SJCRH30 (cell line): ENCODE results near the gene OR7A5. TPM values are rescaled to one million over a fixed set of nuclear protein-coding genes. Genes with fewer than 3 reads are reported as not detected.

Experiments
- DNase-seq, 2 experiments: peaks; one replicate each; pipeline ENCODE4 v3.0.0-alpha.2; 2015 to 2020
- H3K27ac ChIP-seq: fragments of 250-450 bp; sonication (Bioruptor Pico); 2 replicates; pipeline ENCODE4 v1.5.1; 2020; ENCODE audit warnings: mild to moderate bottlenecking, moderate library complexity
- H3K27me3 ChIP-seq: fragments of 250-450 bp; sonication (Bioruptor Pico); 2 replicates; pipeline ENCODE4 v1.5.1; 2020; ENCODE audit warnings: mild to moderate bottlenecking, moderate library complexity
- H3K36me3 ChIP-seq: fragments of 250-450 bp; sonication (Bioruptor Pico); 2 replicates; pipeline ENCODE4 v1.5.1; 2020; ENCODE audit warnings: mild to moderate bottlenecking, moderate library complexity
- H3K4me1 ChIP-seq: fragments of 250-450 bp; sonication (Bioruptor Pico); 2 replicates; pipeline ENCODE4 v1.5.1; 2020; ENCODE audit warnings: mild to moderate bottlenecking, moderate library complexity
- H3K4me3 ChIP-seq: fragments of 250-450 bp; sonication (Bioruptor Pico); 2 replicates; pipeline ENCODE4 v1.5.1; 2020; ENCODE audit warnings: mild to moderate bottlenecking, moderate library complexity
- H3K9me3 ChIP-seq: fragments of 250-450 bp; sonication (Bioruptor Pico); replicated peaks from 2 replicates; pipeline ENCODE4 v1.5.1; 2020; ENCODE audit warnings: mild to moderate bottlenecking, moderate library complexity
- total RNA-seq: library from RNA; depleted of rRNA; stranded (reverse); fragments of >200 nt; shearing (Covaris generic); gene quantifications from 2 replicates; pipeline ENCODE4 v1.2.3, GENCODE V29; 2014; rRNA removed

Gene OR7A5
- total RNA-seq: not detected in 2 replicates

DNA sequence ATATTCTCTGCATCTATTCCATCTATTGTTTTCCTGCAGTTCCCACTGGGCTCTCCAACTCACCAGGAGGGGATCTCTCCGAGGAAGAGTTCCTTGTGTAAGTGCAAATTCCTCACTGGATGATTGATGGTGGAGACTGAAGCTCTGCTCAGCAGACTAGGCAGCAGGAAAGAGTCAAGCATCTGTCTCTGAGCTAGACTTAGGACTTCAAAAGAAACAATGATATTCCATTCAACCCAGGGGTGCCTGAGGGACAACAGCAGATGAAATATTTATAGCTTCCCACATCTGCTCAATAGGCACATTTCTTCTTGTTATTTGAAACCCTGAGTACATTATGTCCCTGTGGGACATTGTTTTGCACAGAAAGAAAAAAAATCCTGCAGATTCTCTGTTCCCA, at the start of gene OR7A5, which contains the start of gene OR7C1:
Gene OR7A5, minus strand, starts transcription at position 175 of the 400 bp plus-strand sequence. CDS start 6,944 bp downstream, outside the sequence.
Gene OR7C1, minus strand, starts transcription at position 175 of the 400 bp plus-strand sequence. CDS start 35,049 bp downstream, outside the sequence.
- Histone ChIP-seq H3K9me3 (no peaks in the 10 kb centered on the region), H3K27ac (no peak within 1 kb of the TSS)
- peak; percentile 44 to 82 for DNase-seq

DNA sequence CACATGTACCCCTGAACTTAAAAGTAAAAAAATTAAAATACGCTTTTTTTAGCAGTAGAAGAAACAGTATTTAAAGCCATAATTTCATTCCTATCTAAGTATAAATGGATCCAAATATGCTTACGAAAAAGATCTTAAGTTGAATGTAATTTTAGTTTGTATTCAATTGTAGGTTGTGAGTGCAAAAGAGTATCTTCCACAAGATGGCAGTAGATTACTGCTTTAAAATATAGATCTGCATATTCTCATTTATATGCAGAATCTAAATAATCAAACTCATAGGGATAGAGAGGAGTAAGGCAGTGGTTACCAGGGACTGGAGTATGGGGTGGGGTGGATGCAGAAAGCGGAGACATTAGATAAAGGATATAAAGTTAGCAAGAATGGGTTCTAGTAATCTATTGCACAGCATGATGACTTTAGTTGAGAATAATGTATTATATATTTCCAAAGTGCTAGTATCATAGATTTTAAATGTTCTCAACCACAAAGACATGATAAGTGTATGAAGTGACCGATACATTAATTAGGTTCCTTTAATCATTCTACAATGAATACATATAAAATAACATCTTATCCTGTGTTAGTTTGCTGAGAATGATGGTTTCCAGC, 36.7 kb upstream of the OR7A5 start:
- DNase-seq: peak in 1 of 2 experiments; percentile 31
- H3K27ac ChIP-seq: no peak overlapping the region
- no peaks in the 10 kb centered on the region; the same call in 1 of the 2 replicates for H3K9me3 ChIP-seq
- no peaks in the 10 kb centered on the region for H3K27me3 ChIP-seq
- no peaks in the 10 kb centered on the region for H3K36me3 ChIP-seq
- H3K4me1 ChIP-seq: no peaks in the 10 kb centered on the region
- no peak overlapping the region for H3K4me3 ChIP-seq

More for the DNA sequence above, at the start of gene OR7A5, which contains the start of gene OR7C1:
- H3K27me3 ChIP-seq: no peaks in the 10 kb centered on the region; the same call in 1 of the 2 replicates
- H3K36me3 ChIP-seq: no peaks in the 10 kb centered on the region
- H3K4me3 ChIP-seq: no peak within 1 kb of the TSS
- peaks cover 10% of the 10 kb centered on the region for H3K4me1 ChIP-seq

DNA sequence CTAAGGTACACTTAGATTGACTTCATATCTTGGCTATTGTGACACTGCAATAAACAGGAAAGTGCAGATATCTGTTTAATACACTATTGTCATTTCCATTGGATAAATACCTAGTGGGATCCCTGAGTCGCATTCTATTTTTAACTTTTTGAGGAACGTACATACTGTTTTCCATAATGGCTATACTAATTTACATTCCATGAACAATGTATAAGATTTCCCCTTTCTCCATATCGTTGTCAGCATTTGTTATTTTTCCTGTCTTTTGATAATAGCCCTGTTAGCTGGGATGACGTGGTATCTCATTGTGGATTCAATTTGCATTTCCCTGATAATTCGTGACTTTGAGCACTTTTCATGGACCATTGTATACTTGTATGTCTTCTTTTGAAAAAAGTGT, 33.5 kb upstream of the OR7A5 start:
- Histone ChIP-seq H3K9me3 (no peaks in the 10 kb centered on the region; the same call in 1 of the 2 replicates), H3K27ac (no peak overlapping the region), H3K4me1 (no peaks in the 10 kb centered on the region), H3K36me3 (no peaks in the 10 kb centered on the region), H3K4me3 (no peak overlapping the region), H3K27me3 (no peaks in the 10 kb centered on the region)
- no peak for DNase-seq

DNA sequence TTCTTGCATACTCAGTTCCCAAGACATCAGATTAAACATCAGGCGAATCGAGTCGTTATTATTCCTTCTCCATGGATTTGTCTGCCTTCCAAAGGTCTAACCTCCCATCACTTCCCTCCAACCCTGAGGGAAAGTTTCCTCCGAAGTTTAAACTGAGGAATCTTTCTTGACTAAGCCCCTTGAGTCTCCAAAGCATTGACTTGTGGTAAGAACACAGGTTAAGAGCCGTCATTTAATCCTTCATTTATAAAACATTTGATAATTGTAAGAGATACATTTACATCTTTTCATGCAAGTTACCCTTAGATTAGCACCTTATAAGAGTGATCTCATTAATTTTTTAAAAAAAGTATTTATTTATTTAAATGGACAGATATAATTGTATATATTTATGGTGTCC, 13.8 kb upstream of the OR7A5 start, which contains the start of gene OR7A10:
Gene OR7A10, minus strand, starts transcription at position 101 of the 400 bp plus-strand sequence. CDS start 7,045 bp downstream, outside the sequence.
- H3K4me3 ChIP-seq: no peak within 1 kb of the TSS
- no peaks in the 10 kb centered on the region for H3K4me1 ChIP-seq
- H3K9me3 ChIP-seq: no peaks in the 10 kb centered on the region
- H3K27me3 ChIP-seq: no peaks in the 10 kb centered on the region; the same call in 1 of the 2 replicates
- DNase-seq: no peak
- no peaks in the 10 kb centered on the region for H3K36me3 ChIP-seq
- no peak within 1 kb of the TSS for H3K27ac ChIP-seq

GRCh38 chr19:14843578-14843977, 8.6 kb upstream of the OR7A5 start:
- H3K9me3 ChIP-seq: no peaks in the 10 kb centered on the region
- H3K4me1 ChIP-seq: no peaks in the 10 kb centered on the region
- DNase-seq: no peak
- no peak overlapping the region for H3K4me3 ChIP-seq
- no peaks in the 10 kb centered on the region for H3K36me3 ChIP-seq
- no peak overlapping the region for H3K27ac ChIP-seq
- H3K27me3 ChIP-seq: peaks cover 5% of the 10 kb centered on the region; the same call in 1 of the 2 replicates

- no peak overlapping the region for H3K27ac ChIP-seq
- peaks cover 5% of the 10 kb centered on the region; the same call in 1 of the 2 replicates for H3K27me3 ChIP-seq
- H3K4me1 ChIP-seq: no peaks in the 10 kb centered on the region
- H3K9me3 ChIP-seq: no peaks in the 10 kb centered on the region
- H3K4me3 ChIP-seq: no peak overlapping the region
- H3K36me3 ChIP-seq: no peaks in the 10 kb centered on the region
- no peak for DNase-seq
Observed at GRCh38 chr19:14843169-14843568, 8.2 kb upstream of the OR7A5 start.

DNA sequence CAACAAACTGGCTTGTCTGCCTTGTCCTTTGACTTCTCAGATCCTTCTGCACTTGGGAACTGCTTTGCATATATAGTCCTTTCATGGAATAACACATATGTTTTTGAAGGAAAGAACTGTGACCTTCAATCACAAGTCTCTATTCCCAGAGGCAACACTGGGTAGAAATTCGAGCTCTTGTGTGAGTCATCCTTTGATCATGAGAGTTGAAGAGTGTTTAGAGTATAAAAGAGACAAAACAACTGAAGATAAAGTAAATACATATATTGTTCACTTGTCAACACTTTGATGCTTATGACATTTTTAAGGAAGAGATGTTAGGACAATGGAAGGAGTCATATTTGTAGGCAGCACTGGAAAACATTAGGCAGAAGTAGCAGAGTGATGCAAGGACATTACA, 5.2 kb upstream of the OR7A5 start:
- H3K36me3 ChIP-seq: no peaks in the 10 kb centered on the region
- no peak overlapping the region for H3K4me3 ChIP-seq
- peaks cover 3% of the 10 kb centered on the region for H3K4me1 ChIP-seq
- no peak overlapping the region for H3K27ac ChIP-seq
- DNase-seq: no peak
- peaks cover 5% of the 10 kb centered on the region; the same call in 1 of the 2 replicates for H3K27me3 ChIP-seq
- H3K9me3 ChIP-seq: no peaks in the 10 kb centered on the region

- no peak for DNase-seq
- Histone ChIP-seq H3K27ac (no peak overlapping the region), H3K9me3 (no peaks in the 10 kb centered on the region), H3K4me3 (no peak overlapping the region), H3K4me1 (peaks cover 10% of the 10 kb centered on the region), H3K27me3 (no peaks in the 10 kb centered on the region; the same call in 1 of the 2 replicates), H3K36me3 (no peaks in the 10 kb centered on the region)
Observed at GRCh38 chr19:14837391-14837790, 2.4 kb upstream of the OR7A5 start.

GRCh38 chr19:14830702-14831101, 4.3 kb downstream of the OR7A5 start:
- DNase-seq: no peak
- 0 out of 2 replicates have a peak, but pooled peaks cover 5% of the 10 kb centered on the region for H3K9me3 ChIP-seq
- H3K36me3 ChIP-seq: no peaks in the 10 kb centered on the region
- no peak overlapping the region for H3K4me3 ChIP-seq
- peaks cover 10% of the 10 kb centered on the region for H3K4me1 ChIP-seq
- no peak overlapping the region for H3K27ac ChIP-seq
- no peaks in the 10 kb centered on the region; the same call in 1 of the 2 replicates for H3K27me3 ChIP-seq

DNA sequence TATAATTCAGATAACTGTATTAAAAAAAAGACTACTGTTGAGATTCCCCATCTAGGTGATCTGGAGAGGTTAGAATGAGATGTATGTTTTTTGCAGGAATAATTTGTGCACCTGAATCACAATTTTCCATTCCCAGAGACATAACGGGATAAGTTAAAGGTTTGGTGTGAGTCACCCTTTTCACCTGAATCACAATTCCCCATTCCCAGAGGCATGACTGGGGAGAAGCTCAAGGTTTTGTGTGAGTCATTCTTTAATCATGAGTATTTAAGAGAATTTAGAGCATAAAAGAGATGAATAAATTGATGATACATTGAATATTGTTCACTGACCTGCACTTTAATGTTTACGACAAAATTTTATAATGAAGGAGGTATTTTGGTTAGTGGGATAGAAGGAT, 9.0 kb downstream of the OR7A5 start:
- no peak for DNase-seq
- H3K4me3 ChIP-seq: no peak overlapping the region
- H3K9me3 ChIP-seq: 0 out of 2 replicates have a peak, but pooled peaks cover 9% of the 10 kb centered on the region
- H3K27ac ChIP-seq: no peak overlapping the region
- H3K36me3 ChIP-seq: no peaks in the 10 kb centered on the region
- no peaks in the 10 kb centered on the region; the same call in 1 of the 2 replicates for H3K27me3 ChIP-seq
- no peaks in the 10 kb centered on the region for H3K4me1 ChIP-seq

GRCh38 chr19:14821937-14822336, 13.0 kb downstream of the OR7A5 start:
- Histone ChIP-seq H3K27ac (no peak overlapping the region), H3K4me3 (no peak overlapping the region), H3K27me3 (peaks cover 6% of the 10 kb centered on the region), H3K4me1 (no peaks in the 10 kb centered on the region), H3K9me3 (0 out of 2 replicates have a peak, but pooled peaks cover 9% of the 10 kb centered on the region), H3K36me3 (no peaks in the 10 kb centered on the region)
- no peak for DNase-seq

- H3K9me3 ChIP-seq: no peaks in the 10 kb centered on the region
- peaks cover 6% of the 10 kb centered on the region for H3K27me3 ChIP-seq
- no peak for DNase-seq
Observed at GRCh38 chr19:14818588-14818987, 16.4 kb downstream of the OR7A5 start.

DNA sequence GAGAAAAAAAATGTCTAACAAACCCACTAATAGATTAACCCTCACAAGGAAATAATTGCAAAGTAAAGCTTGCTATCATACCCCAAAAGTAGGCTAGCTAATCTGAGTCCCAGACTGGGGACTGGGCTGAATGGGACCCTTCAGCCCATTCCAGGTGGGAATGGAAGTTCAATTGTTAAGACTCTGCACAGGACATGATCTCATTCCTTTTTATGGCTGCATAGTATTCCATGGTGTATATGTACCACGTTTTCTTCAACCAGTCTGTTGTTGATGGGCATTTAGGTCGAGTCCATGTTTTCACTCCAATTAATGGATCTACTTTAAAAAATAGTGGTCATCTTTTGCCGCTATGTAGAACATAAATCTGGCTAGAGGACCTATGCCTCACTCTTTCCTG, 17.9 kb downstream of the OR7A5 start:
- no peaks in the 10 kb centered on the region for H3K4me1 ChIP-seq
- no peaks in the 10 kb centered on the region for H3K36me3 ChIP-seq
- no peak for DNase-seq
- H3K4me3 ChIP-seq: no peak overlapping the region
- H3K27ac ChIP-seq: no peak overlapping the region
- H3K27me3 ChIP-seq: peaks cover 6% of the 10 kb centered on the region
- H3K9me3 ChIP-seq: no peaks in the 10 kb centered on the region

More at GRCh38 chr19:14818588-14818987, 16.4 kb downstream of the OR7A5 start:
- Histone ChIP-seq H3K36me3 (no peaks in the 10 kb centered on the region), H3K4me3 (no peak overlapping the region), H3K4me1 (no peaks in the 10 kb centered on the region), H3K27ac (no peak overlapping the region)

DNA sequence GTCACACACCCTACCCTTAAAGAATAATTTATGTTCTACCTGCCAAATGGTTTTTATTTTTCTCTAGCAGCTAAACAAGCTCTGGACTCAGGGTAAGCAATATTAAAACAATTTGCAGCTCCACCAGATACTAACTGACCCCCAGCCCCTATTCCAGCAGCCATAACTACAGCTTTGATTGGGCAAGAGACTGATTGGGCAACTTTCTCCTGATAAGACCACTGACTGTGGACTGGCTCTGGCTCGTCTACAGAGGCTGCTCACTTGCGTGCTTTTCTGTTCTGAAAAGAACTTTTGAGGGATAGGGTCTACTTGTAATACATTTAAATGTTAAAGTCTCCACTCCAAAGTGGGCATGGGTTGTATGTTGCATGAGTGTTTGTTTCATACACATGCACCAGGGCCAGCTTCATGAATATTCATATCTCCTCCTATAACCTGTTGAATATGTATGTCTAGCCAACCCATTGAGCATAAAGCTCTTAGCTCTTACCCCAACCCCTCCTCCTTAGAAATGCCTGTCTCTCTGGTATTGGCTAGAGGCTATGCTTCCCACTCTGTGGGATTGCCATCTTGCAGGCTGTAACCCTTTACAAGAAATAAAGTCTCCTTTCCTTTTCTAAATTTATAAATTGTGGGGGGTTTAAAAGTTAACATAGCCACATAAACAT, 19.9 kb downstream of the OR7A5 start:
- H3K27ac ChIP-seq: no peak overlapping the region

More for the DNA sequence above, 19.9 kb downstream of the OR7A5 start:
- no peak for DNase-seq
- H3K4me3 ChIP-seq: no peak overlapping the region
- H3K9me3 ChIP-seq: no peaks in the 10 kb centered on the region
- peaks cover 6% of the 10 kb centered on the region for H3K27me3 ChIP-seq
- no peaks in the 10 kb centered on the region for H3K4me1 ChIP-seq
- H3K36me3 ChIP-seq: no peaks in the 10 kb centered on the region
